AG09309 (cell line): ENCODE data around the gene FAM210B.
A peak's percentile ranks its signal among the peaks of the same experiment; 100 is the strongest.
"Not testable (repeated sequence)": the region's sequence is repeated elsewhere in the genome, so short reads cannot be mapped to it uniquely, and the experiment has no call there.

Source experiments
- DNase-seq: peaks from one replicate; pipeline ENCODE4 v3.0.0-alpha.2; 2010; ENCODE audit warnings: low read depth
- H3K4me3 ChIP-seq: 2 replicates; pipeline ENCODE4 v1.5.1; 2011; ENCODE audit warnings: mild to moderate bottlenecking, low read depth, low read length, moderate library complexity; ENCODE audit not compliant: control insufficient read depth
- TF ChIP-seq, protein P1 (sequence below): IDR thresholded peaks from 2 replicates; pipeline ENCODE4 v1.5.1; 2011; ENCODE audit warnings: mild to moderate bottlenecking, low read depth, low read length, inconsistent platforms; ENCODE audit not compliant: insufficient read depth, control insufficient read depth; ENCODE audit errors: missing control alignments

The FAM210B gene

GRCh38 chr20:56328861-56329260 lies 29.9 kb upstream of the FAM210B start:
- DNase-seq: no peak
- TF ChIP-seq, protein P1, sequence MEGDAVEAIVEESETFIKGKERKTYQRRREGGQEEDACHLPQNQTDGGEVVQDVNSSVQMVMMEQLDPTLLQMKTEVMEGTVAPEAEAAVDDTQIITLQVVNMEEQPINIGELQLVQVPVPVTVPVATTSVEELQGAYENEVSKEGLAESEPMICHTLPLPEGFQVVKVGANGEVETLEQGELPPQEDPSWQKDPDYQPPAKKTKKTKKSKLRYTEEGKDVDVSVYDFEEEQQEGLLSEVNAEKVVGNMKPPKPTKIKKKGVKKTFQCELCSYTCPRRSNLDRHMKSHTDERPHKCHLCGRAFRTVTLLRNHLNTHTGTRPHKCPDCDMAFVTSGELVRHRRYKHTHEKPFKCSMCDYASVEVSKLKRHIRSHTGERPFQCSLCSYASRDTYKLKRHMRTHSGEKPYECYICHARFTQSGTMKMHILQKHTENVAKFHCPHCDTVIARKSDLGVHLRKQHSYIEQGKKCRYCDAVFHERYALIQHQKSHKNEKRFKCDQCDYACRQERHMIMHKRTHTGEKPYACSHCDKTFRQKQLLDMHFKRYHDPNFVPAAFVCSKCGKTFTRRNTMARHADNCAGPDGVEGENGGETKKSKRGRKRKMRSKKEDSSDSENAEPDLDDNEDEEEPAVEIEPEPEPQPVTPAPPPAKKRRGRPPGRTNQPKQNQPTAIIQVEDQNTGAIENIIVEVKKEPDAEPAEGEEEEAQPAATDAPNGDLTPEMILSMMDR: no peak

DNA sequence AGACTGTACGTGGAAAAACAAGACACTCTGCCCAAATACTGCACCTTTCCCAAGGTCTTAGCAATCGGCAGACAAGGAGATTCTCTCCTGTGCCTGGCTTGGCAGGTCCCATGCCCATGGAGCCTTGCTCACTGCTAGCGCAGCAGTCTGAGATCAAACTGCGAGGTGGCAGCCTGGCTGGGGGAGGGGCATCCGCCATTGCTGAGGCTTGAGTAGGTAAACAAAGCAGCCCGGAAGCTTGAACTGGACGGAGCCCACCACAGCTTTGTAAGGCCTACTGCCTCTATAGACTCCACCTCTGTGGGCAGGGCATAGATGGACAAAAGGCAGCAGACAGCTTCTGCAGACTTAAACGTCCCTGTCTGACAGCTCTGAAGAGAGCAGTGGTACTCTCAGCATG lies 22.1 kb upstream of the FAM210B start:
- not testable (repeated sequence) for DNase-seq

More at GRCh38 chr20:56328861-56329260, 29.9 kb upstream of the FAM210B start:
- no peak overlapping the region for H3K4me3 ChIP-seq

GRCh38 chr20:56342783-56343182 lies 16.0 kb upstream of the FAM210B start:
- H3K4me3 ChIP-seq: no peak overlapping the region
- no peak for DNase-seq
- TF ChIP-seq, protein P1: no peak

More for the DNA sequence above, 22.1 kb upstream of the FAM210B start:
- H3K4me3 ChIP-seq: not testable (repeated sequence)

DNA sequence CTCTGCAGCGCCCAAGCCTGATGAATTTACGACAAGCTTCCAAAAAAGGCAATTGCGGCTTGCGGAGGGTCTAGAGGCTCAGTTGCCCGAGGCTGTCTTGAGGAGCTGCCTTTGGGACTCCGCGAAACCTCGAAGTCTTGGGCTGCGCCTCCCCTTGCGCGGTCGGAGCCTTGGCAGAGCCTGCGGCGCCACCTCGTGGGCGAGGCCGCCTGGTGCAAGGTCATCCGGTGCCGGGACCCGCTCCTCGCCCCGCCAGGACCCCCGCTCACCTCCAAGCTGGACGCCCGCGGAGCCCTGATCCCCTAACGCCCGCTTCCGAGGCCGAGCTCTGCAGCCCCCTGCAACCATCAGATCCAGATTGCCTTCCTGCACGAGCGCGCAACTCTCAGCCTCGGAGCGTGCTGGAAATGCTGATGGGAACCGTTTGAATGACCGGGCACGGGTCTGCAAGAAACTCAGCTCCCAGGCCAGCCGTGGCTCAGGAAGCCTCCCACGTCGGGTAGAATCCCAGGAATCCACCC lies 14.9 kb upstream of the FAM210B start:
- TF ChIP-seq, protein P1: peak; percentile 70
- H3K4me3 ChIP-seq: peak overlapping the region; percentile 15
- DNase-seq: no peak

DNA sequence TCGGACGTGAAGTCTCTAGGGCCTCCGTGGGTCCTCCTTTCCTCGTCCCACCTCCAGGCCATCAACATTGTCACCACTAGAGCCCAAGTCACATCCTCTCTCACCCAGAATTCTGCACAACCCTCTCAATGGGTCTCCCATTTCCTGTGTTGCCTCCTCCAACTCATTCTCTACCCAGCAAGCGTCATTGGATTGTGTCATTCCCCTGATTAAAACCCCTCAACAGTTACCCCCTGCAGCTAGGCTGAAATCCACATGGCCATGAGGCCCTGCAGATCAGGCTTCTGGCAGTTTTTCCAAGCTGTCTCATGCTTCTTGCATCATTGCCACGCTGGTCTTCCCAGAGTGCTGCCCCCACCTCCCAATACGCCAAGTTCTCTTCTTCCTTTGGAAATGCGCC lies 12.9 kb upstream of the FAM210B start:
- TF ChIP-seq, protein P1: no peak
- DNase-seq: no peak
- no peak overlapping the region for H3K4me3 ChIP-seq

DNA sequence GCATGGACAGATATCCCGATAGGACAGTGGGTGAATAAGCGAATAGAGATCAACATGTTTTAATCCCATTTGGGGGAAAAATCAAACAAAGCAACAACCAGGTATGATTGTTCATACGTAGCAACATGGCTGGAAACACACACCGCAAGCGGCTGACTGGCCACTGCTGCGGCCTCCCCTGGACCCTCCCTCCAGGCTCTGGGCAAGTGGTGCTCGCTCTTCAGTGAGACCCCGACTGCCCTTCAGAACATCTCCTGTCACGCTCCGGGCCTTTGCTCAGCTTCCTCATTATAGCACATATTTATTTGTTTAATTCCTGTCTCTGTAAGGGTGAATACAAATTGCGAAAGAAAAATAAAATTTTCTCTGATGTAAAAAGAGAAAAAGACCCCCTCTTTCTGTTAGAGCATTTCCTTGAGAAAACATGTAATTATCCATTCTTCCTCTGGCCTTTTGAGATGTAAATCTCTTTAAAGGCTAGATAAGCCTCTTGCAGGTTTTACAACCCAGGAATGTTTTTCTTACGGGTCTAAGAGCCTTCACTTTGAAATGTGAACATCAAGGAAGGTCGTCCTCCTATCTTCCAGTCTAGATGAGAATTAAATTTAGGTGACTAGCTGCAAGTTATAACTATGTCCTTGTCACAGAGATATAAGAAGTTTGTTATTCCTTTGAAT lies 11.0 kb upstream of the FAM210B start:
- TF ChIP-seq, protein P1: no peak
- DNase-seq: no peak
- no peak overlapping the region for H3K4me3 ChIP-seq

DNA sequence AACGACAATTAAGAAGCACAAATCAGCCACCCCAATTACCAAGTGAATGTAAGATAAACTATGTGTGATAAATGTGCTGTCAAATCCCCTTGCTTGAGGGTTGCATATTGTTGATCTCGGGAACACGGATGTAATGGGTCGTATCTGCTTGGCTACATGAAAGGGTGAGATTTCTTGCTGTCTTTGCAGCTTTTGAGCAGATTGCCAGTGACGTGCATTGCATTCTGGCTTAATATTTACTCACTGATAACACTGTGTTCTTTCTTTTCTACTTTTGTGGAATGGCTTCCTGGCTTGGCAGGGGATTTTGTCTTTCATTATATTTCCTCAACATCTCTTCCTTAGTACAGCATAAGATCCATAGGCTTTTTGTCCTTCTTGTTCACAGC lies 10.5 kb upstream of the FAM210B start:
- TF ChIP-seq, protein P1: no peak
- H3K4me3 ChIP-seq: no peak overlapping the region
- DNase-seq: no peak
